KMS-11 (cell line): ENCODE data around the gene DLG1.

Experiments
- H2AFZ ChIP-seq: fragments of 200-600 bp; sonication (generic); 2 replicates; pipeline ENCODE4 v1.6.1; 2016; ENCODE audit warnings: antibody characterized with exemption, mixed run types, low read depth
- H3K27ac ChIP-seq: fragments of 200-600 bp; sonication (generic); 2 replicates; pipeline ENCODE4 v1.6.1; 2016; ENCODE audit warnings: mild to moderate bottlenecking, mixed run types
- H3K27me3 ChIP-seq: fragments of 200-600 bp; sonication (generic); 2 replicates; pipeline ENCODE4 v1.6.1; 2017; ENCODE audit warnings: mild to moderate bottlenecking, low read depth, mixed run types, moderate library complexity; ENCODE audit not compliant: insufficient read depth
- H3K36me3 ChIP-seq: fragments of 200-600 bp; sonication (generic); 2 replicates; pipeline ENCODE4 v1.6.1; 2017; ENCODE audit warnings: mild to moderate bottlenecking, mixed run types; ENCODE audit not compliant: insufficient read depth
- H3K4me1 ChIP-seq: fragments of 200-600 bp; sonication (generic); 2 replicates; pipeline ENCODE4 v1.6.1; 2016; ENCODE audit warnings: mild to moderate bottlenecking, low read depth, mixed run types; ENCODE audit not compliant: poor library complexity, severe bottlenecking
- H3K4me2 ChIP-seq: fragments of 200-600 bp; sonication (generic); 2 replicates; pipeline ENCODE4 v1.7.0; 2016; ENCODE audit warnings: mild to moderate bottlenecking, mixed run types
- H3K4me3 ChIP-seq: fragments of 200-600 bp; sonication (generic); IDR thresholded peaks from 2 replicates; pipeline ENCODE4 v1.6.1; 2017; ENCODE audit warnings: low read depth, low read length, mixed read lengths; ENCODE audit not compliant: insufficient read depth
- H3K79me2 ChIP-seq: fragments of 200-600 bp; sonication (generic); 2 replicates; pipeline ENCODE4 v1.6.1; 2016; ENCODE audit warnings: low read depth, mixed run types; ENCODE audit not compliant: insufficient read depth
- H3K9ac ChIP-seq: fragments of 200-600 bp; sonication (generic); 2 replicates; pipeline ENCODE4 v1.6.1; 2016; ENCODE audit warnings: mild to moderate bottlenecking, mixed run types
- H4K20me1 ChIP-seq: fragments of 200-600 bp; sonication (generic); 2 replicates; pipeline ENCODE4 v1.6.1; 2016; ENCODE audit warnings: mild to moderate bottlenecking, mixed run types; ENCODE audit not compliant: insufficient read depth
- CTCF ChIP-seq: fragments of 200-600 bp; sonication (generic); conservative IDR thresholded peaks from 2 replicates; pipeline ENCODE4 v1.6.1; 2017; ENCODE audit warnings: low read depth, mild to moderate bottlenecking, antibody characterized with exemption, low read length, moderate library complexity, mixed read lengths

DLG1 gene

GRCh38 chr3:197024881-197025735 lies 273.3 kb downstream of the DLG1 start:
- Histone ChIP-seq H3K4me1 (peaks cover 4% of the 10 kb centered on the region), H3K27ac (no peak overlapping the region), H3K9ac (no peak overlapping the region), H3K27me3 (no peaks in the 10 kb centered on the region), H3K4me3 (no peak overlapping the region), H3K79me2 (no peaks in the 10 kb centered on the region), H3K4me2 (no peak overlapping the region), H2AFZ (no peak overlapping the region), H3K36me3 (no peaks in the 10 kb centered on the region), H4K20me1 (no peaks in the 10 kb centered on the region)
- no peak for TF ChIP-seq CTCF

GRCh38 chr3:197023998-197024651 lies 274.3 kb downstream of the DLG1 start:
- Histone ChIP-seq H3K4me3 (no peak overlapping the region), H3K79me2 (no peaks in the 10 kb centered on the region), H3K36me3 (no peaks in the 10 kb centered on the region), H2AFZ (no peak overlapping the region), H3K27me3 (no peaks in the 10 kb centered on the region), H3K27ac (no peak overlapping the region), H4K20me1 (no peaks in the 10 kb centered on the region), H3K9ac (no peak overlapping the region), H3K4me2 (no peak overlapping the region), H3K4me1 (peaks cover 4% of the 10 kb centered on the region)
- no peak for TF ChIP-seq CTCF

- H3K4me2 ChIP-seq = no peak overlapping the region
- no peak overlapping the region for H3K27ac ChIP-seq
- no peak overlapping the region for H3K9ac ChIP-seq
- no peak overlapping the region for H2AFZ ChIP-seq
- H3K4me3 ChIP-seq = no peak overlapping the region
- no peaks in the 10 kb centered on the region for H3K79me2 ChIP-seq
- H3K4me1 ChIP-seq = peaks cover under 1% of the 10 kb centered on the region
- no peak for TF ChIP-seq CTCF
- H3K36me3 ChIP-seq = no peaks in the 10 kb centered on the region
- H3K27me3 ChIP-seq = no peaks in the 10 kb centered on the region
- no peaks in the 10 kb centered on the region for H4K20me1 ChIP-seq
Measured at GRCh38 chr3:197023241-197023997, 275.0 kb downstream of the DLG1 start.

- no peak overlapping the region for H3K27ac ChIP-seq
- H2AFZ ChIP-seq = no peak overlapping the region
- H3K9ac ChIP-seq = no peak overlapping the region
- TF ChIP-seq CTCF = no peak
- H3K79me2 ChIP-seq = no peaks in the 10 kb centered on the region
- no peak overlapping the region for H3K4me3 ChIP-seq
- no peaks in the 10 kb centered on the region for H4K20me1 ChIP-seq
- H3K36me3 ChIP-seq = no peaks in the 10 kb centered on the region
- H3K4me2 ChIP-seq = no peak overlapping the region
- H3K4me1 ChIP-seq = no peaks in the 10 kb centered on the region
- H3K27me3 ChIP-seq = no peaks in the 10 kb centered on the region
Measured at GRCh38 chr3:197022405-197023231, 275.8 kb downstream of the DLG1 start.
